ENCODE results near the gene PPIP5K2.
A peak's percentile ranks its signal among the peaks of the same experiment; 100 is the strongest.
"Not testable (repeated sequence)": the region's sequence is repeated elsewhere in the genome, so short reads cannot be mapped to it uniquely, and the experiment has no call there.

Gene PPIP5K2

GRCh38 chr5:103209065-103209464 lies 89.0 kb downstream of the PPIP5K2 start:
- no peak for DNase-seq

GRCh38 chr5:103210952-103211351 lies 90.9 kb downstream of the PPIP5K2 start:
- no peak for DNase-seq

- no peak for DNase-seq
These were observed 91.8 kb downstream of the PPIP5K2 start for GRCh38 chr5:103211576-103212561.

DNA sequence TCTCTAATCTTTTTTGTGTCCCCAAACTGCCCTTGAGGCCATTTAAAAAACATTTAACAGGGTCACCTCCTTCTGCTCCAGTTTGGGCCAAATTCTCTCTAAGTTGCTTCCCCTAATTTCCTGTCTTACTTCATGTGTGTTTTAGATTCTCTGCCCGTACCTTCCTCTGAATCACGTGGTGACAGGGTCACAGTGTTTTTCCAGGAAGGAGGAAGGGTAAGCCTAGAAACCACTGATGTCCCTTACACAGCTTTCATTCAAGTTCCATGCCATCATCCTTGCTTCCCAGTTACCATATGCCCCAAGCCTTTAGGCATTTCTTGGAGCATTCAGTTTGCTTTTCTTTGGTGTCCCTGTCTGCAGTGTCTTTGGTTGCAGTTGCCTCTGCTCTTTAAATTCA lies 96.0 kb downstream of the PPIP5K2 start:
- DNase-seq: no peak

DNA sequence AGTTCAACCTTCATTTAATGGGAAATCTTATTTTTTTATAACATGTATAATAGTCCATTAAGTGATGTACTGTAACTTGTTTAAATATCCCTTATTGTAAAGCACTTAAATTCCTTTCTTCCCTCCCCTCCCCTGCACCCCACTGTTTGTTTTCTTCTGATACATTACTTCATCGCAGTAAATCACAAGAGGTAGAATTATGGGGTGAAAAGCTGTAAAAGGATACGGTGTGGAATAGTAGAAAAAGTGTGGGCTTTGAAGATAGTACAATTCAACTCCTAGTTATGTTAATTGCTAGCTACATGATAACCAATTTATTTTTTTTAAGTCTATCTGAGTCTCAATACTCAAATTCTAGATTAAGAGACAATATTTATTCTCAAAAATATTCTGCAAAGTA lies 96.6 kb downstream of the PPIP5K2 start:
- no peak for DNase-seq

GRCh38 chr5:103217101-103217500 lies 97.0 kb downstream of the PPIP5K2 start:
- no peak for DNase-seq

DNA sequence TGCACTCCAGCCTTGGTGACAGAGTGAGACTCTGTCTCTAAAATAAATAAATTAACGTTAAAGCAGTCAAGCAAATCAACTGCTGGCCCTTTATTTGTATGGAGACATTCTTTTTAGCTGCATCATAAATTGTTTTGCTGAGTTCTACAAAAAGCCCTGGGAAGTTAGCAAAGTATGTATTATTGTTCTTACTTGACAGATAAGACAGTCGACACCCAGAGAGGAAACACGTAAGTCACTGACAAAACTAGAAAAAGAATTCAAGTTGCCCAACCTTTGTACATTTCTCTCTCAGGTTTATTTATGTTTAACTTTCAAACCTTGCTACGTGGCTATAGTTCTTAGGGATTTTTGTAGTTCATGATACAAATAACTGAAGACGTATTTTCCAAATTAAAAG lies 98.1 kb downstream of the PPIP5K2 start:
- no peak for DNase-seq

DNA sequence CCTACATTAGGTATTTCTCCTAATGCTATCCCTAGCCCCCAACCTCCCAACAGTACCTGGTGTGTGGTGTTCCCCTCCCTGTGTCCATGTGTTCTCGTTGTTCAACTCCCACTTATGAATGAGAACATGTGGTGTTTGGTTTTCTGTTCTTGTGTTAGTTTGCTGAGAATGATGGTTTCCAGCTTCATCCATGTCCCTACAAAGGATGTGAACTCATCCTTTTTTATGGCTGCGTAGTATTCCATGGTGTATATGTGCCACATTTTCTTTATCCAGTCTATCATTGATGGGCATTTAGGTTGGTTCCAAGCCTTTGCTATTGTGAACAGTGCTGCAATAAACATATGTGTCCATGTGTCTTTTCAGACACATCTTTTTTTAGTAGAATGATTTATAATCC lies 99.0 kb downstream of the PPIP5K2 start:
- DNase-seq: not testable (repeated sequence)

GRCh38 chr5:103223031-103223955 lies 103.2 kb downstream of the PPIP5K2 start:
- no peak for DNase-seq

DNA sequence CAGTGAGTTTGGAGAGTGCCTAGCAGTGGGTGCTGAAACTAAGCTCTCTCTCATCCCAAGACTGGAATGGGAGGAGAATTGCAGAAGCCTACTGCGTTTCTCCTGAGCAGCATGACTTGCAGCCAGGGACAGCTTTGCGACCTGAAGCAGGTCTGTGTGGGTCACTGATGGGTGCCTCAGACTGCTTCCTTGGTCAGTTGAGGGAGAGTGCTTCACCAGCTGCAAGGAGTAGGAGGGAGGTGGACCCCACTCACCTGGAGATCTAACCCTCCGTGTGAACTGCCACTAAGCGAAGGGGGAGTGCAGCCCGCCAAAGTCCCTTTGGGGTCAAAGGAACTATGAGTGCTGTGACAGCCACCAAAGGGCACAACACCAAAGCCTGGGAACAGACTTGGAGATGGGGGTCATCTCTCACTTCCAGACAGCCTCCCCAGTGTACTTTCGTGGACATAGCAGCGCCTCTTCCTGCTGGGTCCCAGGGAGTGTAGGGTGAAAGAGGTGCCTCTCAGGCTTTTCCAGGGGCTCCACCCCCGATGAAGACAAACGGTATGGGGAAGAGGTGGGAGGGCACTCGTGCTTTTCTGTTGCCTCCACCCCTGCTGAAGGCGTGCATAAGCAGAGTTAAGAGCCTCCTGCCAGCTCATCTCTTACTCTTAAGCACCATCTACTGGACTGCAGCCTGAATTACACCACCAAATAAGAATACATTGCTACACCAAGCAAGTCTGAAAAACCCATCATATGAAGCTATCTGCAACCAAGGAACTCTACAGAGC lies 104.2 kb downstream of the PPIP5K2 start:
- peak; percentile 28 for DNase-seq

- DNase-seq: no peak
These were observed 104.8 kb downstream of the PPIP5K2 start for GRCh38 chr5:103224894-103225246.

DNA sequence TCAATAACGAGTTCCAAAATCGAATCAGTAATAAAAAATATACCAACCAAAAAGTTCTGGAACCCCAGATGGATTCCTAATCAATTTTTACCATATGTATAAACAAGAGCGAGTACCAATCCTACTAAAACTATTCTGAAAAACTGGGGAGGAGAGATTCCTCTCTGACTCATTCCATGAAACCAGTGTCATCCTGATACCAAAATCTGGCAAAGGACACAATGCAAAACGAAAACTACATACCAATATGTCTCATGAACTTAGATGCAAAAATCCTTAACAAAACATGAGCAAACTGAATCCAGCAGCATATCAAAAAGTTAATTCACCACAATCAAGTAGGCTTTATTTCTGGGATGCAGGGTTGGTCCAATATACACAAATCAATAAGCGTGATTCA lies 108.0 kb downstream of the PPIP5K2 start:
- DNase-seq: no peak

GRCh38 chr5:103228588-103228987 lies 108.5 kb downstream of the PPIP5K2 start:
- DNase-seq: no peak

DNA sequence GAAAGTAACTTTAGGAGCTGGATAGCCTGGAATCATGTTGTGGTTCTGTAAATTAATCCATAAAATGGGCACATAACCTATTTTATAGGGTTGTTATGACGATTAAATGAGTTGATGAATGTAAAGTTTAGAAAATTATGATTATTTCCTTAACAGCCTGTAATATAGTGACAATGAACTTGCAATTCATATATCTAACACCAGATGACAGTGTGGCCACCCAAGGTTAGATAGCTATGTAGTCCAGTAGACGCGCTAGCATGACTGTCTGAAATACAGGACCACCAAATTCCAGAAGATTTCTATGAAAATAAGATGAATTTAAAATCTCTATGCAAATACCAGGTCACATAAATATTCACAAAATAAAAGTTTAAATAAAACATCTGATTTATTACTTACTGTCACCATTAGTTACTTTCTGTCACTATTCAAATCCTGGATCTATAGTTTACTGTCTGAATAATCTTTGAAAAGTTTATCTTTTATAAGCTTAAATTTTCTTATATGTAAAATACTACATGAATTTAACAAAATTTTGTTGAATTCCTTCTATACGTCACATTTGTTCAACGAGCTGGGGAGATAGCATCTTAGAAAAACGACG lies 112.4 kb downstream of the PPIP5K2 start:
- peak; percentile 26 for DNase-seq

DNA sequence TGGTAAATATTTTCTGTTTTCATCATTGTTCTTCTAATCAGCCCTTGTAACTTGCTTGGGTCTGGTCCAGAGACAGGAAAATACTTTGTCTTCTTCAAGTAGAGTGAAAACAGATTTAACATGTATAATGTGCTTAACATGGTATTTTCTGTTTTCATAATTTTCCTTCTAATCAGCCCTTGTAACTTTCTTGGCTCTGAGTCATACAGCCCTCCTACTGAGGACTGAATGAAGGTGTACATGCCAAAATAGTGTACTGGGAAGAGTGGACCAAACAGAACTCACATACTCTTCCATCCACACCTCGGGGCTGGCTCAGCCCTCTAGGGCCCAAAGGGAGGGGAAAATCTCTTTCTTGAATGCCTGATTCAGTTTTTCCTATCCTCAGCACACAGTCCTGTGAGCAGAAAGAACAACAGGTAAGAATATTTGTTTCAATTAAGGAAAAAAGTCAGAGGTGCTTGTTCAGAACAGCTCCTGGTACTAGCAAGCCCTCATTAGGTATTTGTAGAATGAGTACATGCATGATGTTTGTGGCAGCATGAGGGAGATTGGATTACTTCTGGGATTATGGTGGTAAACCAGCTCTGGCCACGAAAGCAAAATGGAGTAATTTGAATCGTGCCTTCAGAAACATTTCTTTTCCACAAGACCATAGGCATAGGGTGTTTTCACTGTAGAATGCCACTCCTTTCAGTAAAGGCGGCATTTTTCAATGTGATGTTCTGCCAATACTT lies 114.3 kb downstream of the PPIP5K2 start:
- DNase-seq: no peak

DNA sequence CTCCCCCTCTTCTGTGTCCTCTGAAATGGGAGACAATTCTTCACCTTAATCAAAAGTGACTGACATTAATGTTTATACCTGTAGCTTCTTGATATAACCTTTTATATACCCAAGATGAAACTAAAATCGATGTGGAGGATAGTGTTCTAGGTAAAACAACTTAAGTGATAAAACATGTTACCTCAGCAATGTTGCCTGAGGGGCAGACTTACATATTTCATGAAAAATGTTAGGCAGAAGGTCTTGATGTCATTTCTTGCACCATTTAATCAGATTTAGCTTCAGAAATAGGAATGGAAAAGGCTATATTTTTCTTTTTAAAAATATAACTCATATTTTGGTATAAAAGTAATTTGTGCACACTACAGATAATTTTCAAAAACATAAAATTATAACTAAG lies 115.8 kb downstream of the PPIP5K2 start:
- no peak for DNase-seq

DNA sequence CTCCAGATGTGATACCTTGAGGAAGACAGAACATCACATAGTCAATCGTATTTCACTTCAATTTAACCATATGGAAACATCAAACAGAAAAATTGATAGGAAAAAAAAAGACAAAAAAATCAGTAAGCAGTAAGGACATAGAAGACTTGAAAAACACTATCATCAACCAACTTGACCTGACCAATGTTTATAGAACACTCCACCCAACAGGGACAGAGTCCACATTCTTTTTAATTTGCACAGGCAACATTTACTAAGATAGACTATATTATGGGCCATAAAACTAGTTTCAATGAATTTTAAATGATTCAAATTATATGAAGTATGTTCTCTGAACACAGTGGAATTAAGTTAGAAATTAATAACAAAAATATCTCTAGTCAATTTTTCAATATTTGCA lies 117.7 kb downstream of the PPIP5K2 start:
- DNase-seq: no peak

DNA sequence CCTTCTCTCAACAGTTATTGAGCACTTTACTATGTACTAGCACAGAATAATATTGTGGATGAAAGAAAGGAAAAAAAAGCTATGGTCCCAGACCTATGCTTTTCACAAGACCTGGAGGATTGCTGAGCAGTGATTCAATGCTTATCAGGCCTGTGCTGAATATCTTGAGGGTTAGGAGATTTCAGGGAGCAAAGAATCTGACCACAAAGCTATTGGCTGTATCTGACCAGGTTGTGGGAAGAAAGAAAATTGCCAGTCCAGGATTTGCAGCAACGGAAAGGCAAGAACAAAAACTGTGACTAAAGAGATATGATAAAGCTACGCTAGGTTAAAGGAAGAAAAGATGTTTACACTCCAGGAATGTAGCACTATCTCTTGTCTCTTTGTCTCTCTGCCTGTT lies 123.6 kb downstream of the PPIP5K2 start:
- no peak for DNase-seq

DNA sequence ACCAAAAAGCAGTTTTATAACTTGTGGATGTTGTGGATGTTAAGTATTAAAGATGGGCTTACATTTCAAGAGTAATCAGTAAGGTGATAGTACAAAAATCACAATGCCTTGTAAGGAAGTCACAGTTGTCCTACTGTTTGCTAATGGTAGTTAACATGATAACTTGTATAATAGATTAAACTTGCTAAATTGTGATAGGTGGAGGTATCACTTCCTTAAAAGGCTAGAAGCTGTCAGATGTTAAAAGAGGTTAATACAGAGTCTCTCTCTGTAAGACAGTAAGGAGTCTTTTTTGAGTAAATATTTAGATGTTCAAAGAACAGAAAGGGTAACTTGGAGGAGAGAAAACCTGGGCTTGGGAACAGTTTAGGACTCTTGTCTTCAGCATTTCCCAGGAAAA lies 124.3 kb downstream of the PPIP5K2 start:
- no peak for DNase-seq

- no peak for DNase-seq
These were observed 125.7 kb downstream of the PPIP5K2 start for GRCh38 chr5:103245761-103246160.

- no peak for DNase-seq
These were observed 127.0 kb downstream of the PPIP5K2 start for GRCh38 chr5:103247118-103247517.

- no peak for DNase-seq
These were observed 129.0 kb downstream of the PPIP5K2 start for GRCh38 chr5:103249068-103249467.
